Cortex of kidney (tissue), 1 donor: ENCODE measurements around the gene IL1F10.

Source experiments
- DNase-seq: peaks from one replicate; lab custom pipeline; 2025; lab: John Stamatoyannopoulos, UW

The IL1F10 gene

GRCh38 chr2:113112441-113112840, 44.7 kb downstream of the IL1F10 start:
- no peak for DNase-seq

- no peak for DNase-seq
Measured at GRCh38 chr2:113112871-113113270, 45.1 kb downstream of the IL1F10 start.

GRCh38 chr2:113113807-113114206, 46.0 kb downstream of the IL1F10 start:
- DNase-seq = no peak

GRCh38 chr2:113114224-113114945, 46.6 kb downstream of the IL1F10 start:
- DNase-seq = no peak

GRCh38 chr2:113114996-113115395, 47.2 kb downstream of the IL1F10 start:
- DNase-seq = no peak

- DNase-seq = no peak
Measured at GRCh38 chr2:113116100-113116958, 48.6 kb downstream of the IL1F10 start.

GRCh38 chr2:113117541-113118262, 49.9 kb downstream of the IL1F10 start:
- no peak for DNase-seq

GRCh38 chr2:113118263-113118657, 50.5 kb downstream of the IL1F10 start:
- DNase-seq = no peak

- no peak for DNase-seq
Measured at GRCh38 chr2:113119111-113119510, 51.3 kb downstream of the IL1F10 start.

GRCh38 chr2:113120861-113121260, 53.1 kb downstream of the IL1F10 start:
- no peak for DNase-seq

- no peak for DNase-seq
Measured at GRCh38 chr2:113122364-113122763, 54.6 kb downstream of the IL1F10 start.

GRCh38 chr2:113123726-113124125, 56.0 kb downstream of the IL1F10 start:
- DNase-seq = no peak

- DNase-seq = no peak
Measured at GRCh38 chr2:113124181-113124961, 56.6 kb downstream of the IL1F10 start.
